Neural crest cell (in vitro differentiated cells): ENCODE measurements around the gene XDH. TPM values are rescaled to one million over a fixed set of nuclear protein-coding genes. Genes with fewer than 3 reads are reported as not detected.

Source experiments
- DNase-seq: peaks from one replicate; pipeline ENCODE4 v3.0.0; 2021; ENCODE audit warnings: low read depth, mixed read lengths, low spot score
- H3K27ac Mint-ChIP-seq: one replicate; pipeline ENCODE4 v1.8.0; 2021; ENCODE audit warnings: mild to moderate bottlenecking, mixed read lengths; ENCODE audit not compliant: unreplicated experiment
- H3K27me3 Mint-ChIP-seq: 2 replicates; pipeline ENCODE4 v1.8.0; 2021; ENCODE audit warnings: low read depth, mild to moderate bottlenecking, mixed read lengths
- H3K36me3 Mint-ChIP-seq: 2 replicates; pipeline ENCODE4 v1.8.0; 2021; ENCODE audit warnings: low read depth, mild to moderate bottlenecking, mixed read lengths
- H3K4me1 Mint-ChIP-seq: 2 replicates; pipeline ENCODE4 v1.8.0; 2021; ENCODE audit warnings: mixed read lengths
- H3K4me3 Mint-ChIP-seq: one replicate; pipeline ENCODE4 v1.8.0; 2021; ENCODE audit warnings: mild to moderate bottlenecking, mixed read lengths
- H3K9me3 Mint-ChIP-seq: 2 replicates; pipeline ENCODE4 v1.8.0; 2021; ENCODE audit warnings: mixed read lengths
- CTCF ChIP-seq: fragments of 200-600 bp; sonication (generic); conservative IDR thresholded peaks from 2 replicates; pipeline ENCODE4 v1.5.0; 2021; ENCODE audit warnings: antibody characterized with exemption, mild to moderate bottlenecking
- total RNA-seq: library from RNA; stranded (reverse); gene quantifications from 2 replicates; pipeline ENCODE4 v1.2.1, GENCODE V29; 2021

XDH gene
- total RNA-seq, 1 donor from 2014 or later = 0.75 TPM

GRCh38 chr2:31328026-31328425, 86.5 kb downstream of the XDH start:
- Mint-ChIP-seq H3K9me3 (no peaks in the 10 kb centered on the region), H3K36me3 (no peaks in the 10 kb centered on the region), H3K4me1 (no peaks in the 10 kb centered on the region), H3K27me3 (peaks cover 2% of the 10 kb centered on the region), H3K27ac (no peak overlapping the region), H3K4me3 (no peak overlapping the region)
- DNase-seq = no peak
- no peak for TF ChIP-seq CTCF

GRCh38 chr2:31327505-31327904, 87.0 kb downstream of the XDH start:
- Mint-ChIP-seq H3K9me3 (no peaks in the 10 kb centered on the region), H3K27me3 (peaks cover 2% of the 10 kb centered on the region), H3K4me3 (no peak overlapping the region), H3K27ac (no peak overlapping the region), H3K4me1 (no peaks in the 10 kb centered on the region), H3K36me3 (no peaks in the 10 kb centered on the region)
- no peak for DNase-seq
- no peak for TF ChIP-seq CTCF

GRCh38 chr2:31324016-31324633, 90.4 kb downstream of the XDH start:
- H3K27me3 Mint-ChIP-seq = no peaks in the 10 kb centered on the region
- no peak for DNase-seq
- H3K27ac Mint-ChIP-seq = no peak overlapping the region
- H3K4me1 Mint-ChIP-seq = no peaks in the 10 kb centered on the region
- no peak overlapping the region for H3K4me3 Mint-ChIP-seq
- no peaks in the 10 kb centered on the region for H3K36me3 Mint-ChIP-seq
- H3K9me3 Mint-ChIP-seq = no peaks in the 10 kb centered on the region
- no peak for TF ChIP-seq CTCF

- H3K4me3 Mint-ChIP-seq = no peak overlapping the region
- H3K9me3 Mint-ChIP-seq = no peaks in the 10 kb centered on the region
- H3K36me3 Mint-ChIP-seq = no peaks in the 10 kb centered on the region
- DNase-seq = no peak
- H3K4me1 Mint-ChIP-seq = peaks cover under 1% of the 10 kb centered on the region
- no peak overlapping the region for H3K27ac Mint-ChIP-seq
- no peaks in the 10 kb centered on the region for H3K27me3 Mint-ChIP-seq
- no peak for TF ChIP-seq CTCF
These were observed 92.2 kb downstream of the XDH start for GRCh38 chr2:31322371-31322770.

GRCh38 chr2:31319406-31320175, 95.0 kb downstream of the XDH start:
- no peaks in the 10 kb centered on the region for H3K36me3 Mint-ChIP-seq
- H3K4me3 Mint-ChIP-seq = no peak overlapping the region
- no peaks in the 10 kb centered on the region for H3K27me3 Mint-ChIP-seq
- no peak overlapping the region for H3K27ac Mint-ChIP-seq
- no peaks in the 10 kb centered on the region for H3K9me3 Mint-ChIP-seq
- DNase-seq = no peak
- TF ChIP-seq CTCF = no peak
- H3K4me1 Mint-ChIP-seq = peaks cover 3% of the 10 kb centered on the region
